ENCODE results near the gene ETV5. TPM values are rescaled to one million over a fixed set of nuclear protein-coding genes. Genes with fewer than 3 reads are reported as not detected.

ETV5 gene
- total RNA-seq, 1 donor, result 5.1 TPM

DNA sequence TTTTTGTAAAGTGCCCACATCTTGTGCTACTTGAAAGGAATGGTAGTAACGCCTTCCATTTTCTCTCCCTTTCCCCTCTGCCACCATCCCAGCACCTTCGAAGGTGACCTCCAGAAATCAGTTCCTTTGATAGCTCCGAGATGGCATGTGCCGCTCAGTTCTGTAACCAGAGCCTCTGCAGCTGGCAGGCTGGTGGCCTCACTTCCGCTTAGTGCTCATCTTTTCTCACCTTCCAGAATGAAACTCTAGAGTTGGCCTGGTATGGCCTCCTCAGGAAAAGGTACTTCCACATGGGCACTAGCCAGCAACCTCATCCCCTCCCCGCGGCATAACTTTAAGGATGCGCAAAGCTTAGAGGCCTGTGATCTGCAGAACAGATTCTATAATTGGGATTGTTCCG is 38.8 kb downstream of the ETV5 start:
- DNase-seq (ENCODE audit: low read depth in 2 of 3, low spot score in 2 of 3), result no peak

DNA sequence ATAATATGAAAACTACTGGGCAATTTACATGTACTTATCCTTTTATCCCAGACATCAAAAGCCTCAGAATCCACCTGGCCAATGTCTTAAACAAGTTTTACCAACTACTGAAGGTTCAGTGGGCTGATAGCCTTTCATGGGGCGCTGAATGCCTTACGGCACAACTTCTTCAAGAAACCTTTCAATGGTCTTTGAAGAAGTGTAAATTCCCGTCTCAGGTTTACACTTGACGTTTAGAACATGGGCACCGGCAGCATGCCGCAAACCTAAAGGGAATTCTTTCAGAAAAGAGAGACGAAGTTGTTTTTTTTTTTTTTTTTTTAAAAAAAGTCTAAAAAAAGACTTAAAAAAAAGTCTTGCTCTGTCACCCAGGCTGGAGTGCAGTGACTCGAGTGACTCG is 39.7 kb downstream of the ETV5 start:
- DNase-seq (ENCODE audit: low read depth in 2 of 3, low spot score in 2 of 3), result no peak

GRCh38 chr3:186068243-186068552 is 40.7 kb downstream of the ETV5 start:
- no peak for DNase-seq (ENCODE audit: low read depth in 2 of 3, low spot score in 2 of 3)

DNA sequence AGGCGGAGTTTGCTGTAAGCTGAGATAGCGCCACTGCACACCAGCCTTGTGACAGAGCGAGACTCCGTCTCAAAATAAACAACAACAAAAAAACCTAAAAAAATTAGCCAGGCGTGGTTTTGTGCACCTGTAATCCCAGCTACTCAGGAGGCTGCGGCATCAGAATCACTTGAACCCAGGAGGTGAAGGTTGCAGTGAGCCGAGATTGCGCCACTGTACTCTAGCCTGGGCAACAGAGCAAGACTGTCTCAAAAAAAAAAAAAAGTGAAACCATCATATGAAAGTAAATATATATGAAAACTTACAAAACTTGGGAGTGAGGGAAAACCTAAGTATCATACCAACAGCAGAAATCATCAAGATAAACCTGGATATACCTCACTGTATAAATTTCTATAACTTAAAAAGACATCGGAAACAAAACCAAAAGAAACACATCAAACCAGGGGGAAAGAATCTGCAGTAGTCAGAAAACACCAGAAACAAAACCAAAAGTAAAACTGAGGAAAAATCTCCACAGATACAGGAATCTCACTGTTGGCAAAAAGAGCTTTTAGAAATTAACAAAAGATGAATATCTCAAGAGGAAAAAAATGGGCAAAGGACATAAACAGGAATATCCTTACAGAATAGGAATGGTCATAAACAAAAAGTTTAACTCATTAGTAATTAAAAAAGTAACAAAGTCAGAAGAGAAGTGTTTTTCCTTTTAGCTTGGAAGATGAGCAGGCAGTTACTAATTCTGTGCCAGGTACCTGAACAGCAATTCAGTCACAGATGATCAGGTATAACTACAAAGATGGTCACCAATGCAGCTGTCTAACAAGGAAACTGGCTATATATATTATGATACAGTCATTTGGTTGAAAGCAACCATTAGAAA is 41.3 kb downstream of the ETV5 start:
- DNase-seq (ENCODE audit: low read depth in 2 of 3, low spot score in 2 of 3), result no peak

- DNase-seq (ENCODE audit: low read depth in 2 of 3, low spot score in 2 of 3), result peak in 2 of 3 donors; percentile 48 to 83
Observed at GRCh38 chr3:186060222-186060621, 48.7 kb downstream of the ETV5 start.

DNA sequence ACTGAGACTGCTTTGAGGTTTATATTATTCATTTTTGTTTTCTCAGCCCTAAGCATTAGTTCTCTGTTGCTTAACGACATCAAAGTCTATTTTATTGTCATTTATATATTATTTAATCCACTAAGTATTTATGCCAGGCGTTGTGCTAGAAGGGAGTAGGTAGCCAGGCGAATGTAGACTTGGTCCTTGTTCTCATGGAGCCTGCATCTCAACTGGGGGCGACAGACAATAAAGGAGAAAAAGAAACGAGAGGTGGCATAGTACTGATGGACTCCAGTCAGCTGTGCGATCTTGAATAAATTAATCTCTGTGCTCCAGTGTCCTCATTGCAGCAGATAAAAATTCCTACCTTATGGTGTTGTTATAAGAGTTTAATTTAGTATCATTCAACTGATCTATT is 49.7 kb downstream of the ETV5 start:
- no peak for DNase-seq (ENCODE audit: low read depth in 2 of 3, low spot score in 2 of 3)

DNA sequence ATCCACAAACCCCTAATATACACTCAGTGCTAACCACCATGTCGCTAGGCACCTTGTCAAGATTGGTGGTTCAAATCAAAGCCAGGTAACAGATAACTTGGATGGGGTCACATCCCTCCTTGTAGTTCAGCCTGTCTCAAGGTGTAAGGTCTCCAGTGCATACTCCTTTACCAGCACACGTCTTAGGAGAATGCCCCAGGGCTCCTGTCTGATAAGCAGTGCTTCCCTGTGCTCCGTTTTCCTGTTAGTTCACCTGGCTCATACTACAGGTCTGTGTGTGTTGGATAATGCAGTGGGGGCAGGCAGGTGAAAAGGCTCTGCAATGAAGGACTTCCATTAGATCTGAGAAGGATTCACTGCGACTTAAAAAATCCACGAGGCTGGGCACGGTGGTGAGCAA is 50.7 kb downstream of the ETV5 start:
- DNase-seq (ENCODE audit: low read depth in 2 of 3, low spot score in 2 of 3), result no peak

GRCh38 chr3:186057594-186057993 is 51.3 kb downstream of the ETV5 start:
- DNase-seq (ENCODE audit: low read depth in 2 of 3, low spot score in 2 of 3), result peak in 2 of 3 donors; percentile 19 to 22

- no peak for DNase-seq (ENCODE audit: low read depth in 2 of 3, low spot score in 2 of 3)
Observed at GRCh38 chr3:186054792-186055352, 54.0 kb downstream of the ETV5 start.

GRCh38 chr3:186053954-186054791 is 54.7 kb downstream of the ETV5 start:
- no peak for DNase-seq (ENCODE audit: low read depth in 2 of 3, low spot score in 2 of 3)

GRCh38 chr3:186052096-186052840 is 56.6 kb downstream of the ETV5 start:
- no peak for DNase-seq (ENCODE audit: low read depth in 2 of 3, low spot score in 2 of 3)

DNA sequence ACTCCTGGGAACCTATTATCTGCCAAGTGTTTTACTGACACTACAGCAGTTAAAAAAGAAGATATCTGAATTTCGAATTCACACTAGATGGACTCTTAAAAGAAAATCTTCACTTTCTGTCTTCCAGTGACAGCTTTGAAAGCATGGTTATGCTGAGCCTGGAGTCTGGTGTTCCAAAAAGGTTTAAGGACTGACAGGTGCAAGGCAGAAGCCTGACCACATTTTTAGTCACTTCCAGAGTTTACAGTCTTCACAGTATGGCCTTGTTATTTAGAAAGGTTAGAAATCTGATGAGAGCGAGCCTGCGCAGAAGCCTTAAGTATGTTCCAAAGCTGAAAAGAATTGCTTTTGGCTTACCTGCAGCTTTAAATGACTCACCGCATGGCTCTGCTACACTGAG is 59.9 kb downstream of the ETV5 start:
- DNase-seq (ENCODE audit: low read depth in 2 of 3, low spot score in 2 of 3), result no peak

DNA sequence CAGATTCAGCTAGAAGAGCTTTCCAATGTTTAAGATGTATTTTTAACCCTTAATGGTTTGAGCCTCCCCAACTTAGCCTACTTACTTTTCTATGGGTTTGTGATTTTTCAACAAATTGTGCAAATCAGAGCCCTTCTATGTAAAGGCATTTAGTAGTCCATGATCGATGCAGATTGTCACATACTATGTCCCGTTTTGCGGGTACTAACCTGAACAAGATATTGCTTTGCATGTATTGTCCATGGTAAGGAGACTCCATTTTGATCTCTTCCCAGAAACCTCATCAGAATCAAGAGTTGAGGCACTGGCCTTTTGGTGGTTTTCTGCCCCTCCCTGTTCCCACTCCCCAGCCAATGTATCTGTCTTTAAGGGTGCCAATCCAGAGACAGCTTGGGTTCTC is 60.8 kb downstream of the ETV5 start:
- no peak for DNase-seq (ENCODE audit: low read depth in 2 of 3, low spot score in 2 of 3)

GRCh38 chr3:186046838-186047237 is 62.1 kb downstream of the ETV5 start:
- DNase-seq (ENCODE audit: low read depth in 2 of 3, low spot score in 2 of 3), result no peak

GRCh38 chr3:186044968-186045367 is 63.9 kb downstream of the ETV5 start:
- no peak for DNase-seq (ENCODE audit: low read depth in 2 of 3, low spot score in 2 of 3)

GRCh38 chr3:186044427-186044826 is 64.5 kb downstream of the ETV5 start:
- DNase-seq (ENCODE audit: low read depth in 2 of 3, low spot score in 2 of 3), result no peak

- no peak for DNase-seq (ENCODE audit: low read depth in 2 of 3, low spot score in 2 of 3)
Observed at GRCh38 chr3:186042521-186043202, 66.2 kb downstream of the ETV5 start.

GRCh38 chr3:186042036-186042435 is 66.9 kb downstream of the ETV5 start:
- no peak for DNase-seq (ENCODE audit: low read depth in 2 of 3, low spot score in 2 of 3)

DNA sequence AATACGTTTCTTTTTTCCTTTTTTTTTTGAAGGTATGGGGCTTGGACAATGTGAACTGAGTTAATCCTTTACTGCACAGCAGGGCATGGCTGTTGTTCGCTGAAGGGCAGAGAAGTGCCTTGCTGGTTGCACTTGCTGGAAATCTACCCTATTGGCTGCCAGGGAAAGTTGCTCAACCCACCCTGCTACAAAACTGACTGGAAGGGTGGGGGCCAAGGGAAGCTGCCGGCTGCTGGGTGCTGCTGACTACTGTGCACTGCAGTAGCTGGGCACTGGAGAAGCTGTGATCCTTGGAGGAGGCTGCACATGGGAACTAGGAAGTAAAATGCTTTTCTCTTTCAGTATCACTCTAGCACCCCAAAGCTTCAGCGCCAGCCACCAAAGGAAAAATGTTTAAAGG is 70.5 kb downstream of the ETV5 start:
- DNase-seq (ENCODE audit: low read depth in 2 of 3, low spot score in 2 of 3), result no peak

DNA sequence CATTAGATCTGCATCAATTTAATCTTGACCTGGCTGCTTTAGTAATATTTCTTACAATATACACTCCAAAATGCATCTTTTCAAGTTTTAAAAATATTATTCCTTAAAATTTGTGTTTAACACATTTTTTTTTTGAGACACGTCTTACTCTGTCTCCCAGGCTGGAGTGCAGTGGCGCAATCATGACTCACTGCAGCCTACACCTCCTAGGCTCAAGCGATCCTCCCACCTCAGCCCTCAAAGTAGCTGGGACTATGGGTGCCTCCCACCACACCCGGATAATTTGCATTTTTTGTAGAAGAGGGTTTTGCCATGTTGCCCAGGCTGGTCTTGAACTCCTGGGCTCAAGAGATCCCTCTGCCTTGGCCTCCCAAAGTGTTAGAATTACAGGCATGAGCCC is 73.6 kb downstream of the ETV5 start:
- DNase-seq (ENCODE audit: low read depth in 2 of 3, low spot score in 2 of 3), result no peak
